HG03139 (cell line): ENCODE data around the gene SCML2.
"Not testable (repeated sequence)": the region's sequence is repeated elsewhere in the genome, so short reads cannot be mapped to it uniquely, and the experiment has no call there.

Experiments
- ATAC-seq: cut with Tn5 transposase; IDR thresholded peaks from one replicate; pipeline ENCODE4 v1.9.1; 2021; ENCODE audit not compliant: unreplicated experiment

Gene SCML2

DNA sequence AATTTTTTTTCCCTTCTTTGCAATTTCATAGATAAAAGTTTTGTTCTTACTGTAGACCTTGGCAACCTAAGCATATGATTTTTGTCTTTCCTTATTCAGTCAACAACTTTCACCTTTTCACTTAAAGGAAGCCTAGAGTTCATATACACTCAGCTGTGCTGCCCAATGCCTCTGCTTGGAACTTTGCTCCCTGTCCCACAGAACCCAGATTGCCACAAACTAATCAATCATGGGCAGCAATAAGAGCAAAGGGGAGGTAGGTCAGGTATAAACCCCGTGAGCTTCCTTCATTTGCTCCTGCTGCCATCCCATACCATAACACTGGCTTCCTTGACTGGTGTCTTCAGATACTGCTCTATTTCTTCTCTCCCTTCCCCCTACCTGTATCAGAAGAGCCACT, 82.8 kb downstream of the SCML2 start:
- no peak for ATAC-seq

GRCh38 chrX:18271309-18271708, 83.2 kb downstream of the SCML2 start:
- no peak for ATAC-seq

- no peak for ATAC-seq
Measured at GRCh38 chrX:18255059-18255458, 99.4 kb downstream of the SCML2 start.

GRCh38 chrX:18252644-18253359, 101.7 kb downstream of the SCML2 start:
- ATAC-seq, result no peak

- not testable (repeated sequence) for ATAC-seq
Measured at GRCh38 chrX:18229646-18230045, 124.8 kb downstream of the SCML2 start.

DNA sequence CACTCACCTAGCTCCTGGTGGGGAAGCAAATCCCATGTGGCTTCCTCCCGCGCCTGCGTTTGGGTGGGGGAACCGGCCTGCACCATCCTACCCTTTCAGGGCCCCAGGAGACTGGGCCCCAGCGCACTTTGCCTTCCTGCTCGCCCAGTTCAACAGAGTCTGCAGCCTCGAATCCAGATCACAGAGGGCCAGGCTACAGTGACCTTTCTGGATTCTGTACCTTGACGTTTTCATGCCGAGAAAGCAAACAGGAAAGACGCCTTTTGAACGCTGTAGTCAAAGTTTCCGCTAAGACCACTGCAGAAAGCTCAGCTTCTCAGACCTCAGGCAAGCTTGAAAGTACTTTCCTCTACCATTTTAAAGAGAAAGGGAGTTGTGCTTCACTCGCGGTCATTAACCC, 126.4 kb downstream of the SCML2 start:
- no peak for ATAC-seq

DNA sequence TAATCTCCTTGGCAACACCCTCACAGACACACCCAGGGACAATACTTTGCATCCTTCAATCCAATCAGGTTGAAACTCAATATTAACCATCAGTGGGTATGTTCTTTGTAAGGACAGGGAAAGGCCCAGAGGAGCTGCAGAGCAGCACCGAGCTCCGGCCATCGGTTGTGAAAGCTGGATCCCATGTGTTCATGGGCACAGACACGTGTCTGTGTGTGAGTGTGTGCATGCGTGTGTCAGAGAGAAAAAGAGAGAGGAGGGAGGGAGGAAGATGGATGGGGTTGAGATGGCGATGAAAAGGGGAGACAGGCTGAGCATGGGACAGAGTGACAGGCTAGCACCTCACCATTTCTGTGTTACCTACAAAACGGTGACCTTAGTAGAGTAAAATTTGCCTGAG, 127.0 kb downstream of the SCML2 start:
- ATAC-seq, result no peak

- ATAC-seq, result no peak
Measured at GRCh38 chrX:18220786-18221185, 133.7 kb downstream of the SCML2 start, which contains the start of gene BEND2. Gene BEND2 (minus strand): TSS chrX:18220886. CDS start chrX:18220750, 136 bp downstream.

DNA sequence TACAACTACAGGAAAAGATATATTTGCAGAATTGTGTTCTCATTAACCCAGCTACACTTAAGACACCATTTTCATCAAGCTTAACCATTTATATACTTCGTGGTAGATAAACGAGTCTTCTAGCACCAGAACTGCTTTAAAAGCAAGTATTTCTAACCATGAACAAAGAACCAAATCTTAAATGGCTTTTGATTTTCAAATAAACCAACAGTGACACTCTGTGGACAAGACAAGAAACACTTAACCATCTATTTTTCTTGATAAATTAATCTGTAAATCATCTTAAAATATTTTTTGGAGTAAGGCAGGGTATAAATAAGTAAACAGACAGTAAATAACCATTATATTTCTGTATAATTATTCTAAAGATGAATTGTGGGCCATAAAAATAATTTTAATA, 144.0 kb downstream of the SCML2 start:
- no peak for ATAC-seq

- no peak for ATAC-seq
Measured at GRCh38 chrX:18206657-18207056, 147.8 kb downstream of the SCML2 start.

DNA sequence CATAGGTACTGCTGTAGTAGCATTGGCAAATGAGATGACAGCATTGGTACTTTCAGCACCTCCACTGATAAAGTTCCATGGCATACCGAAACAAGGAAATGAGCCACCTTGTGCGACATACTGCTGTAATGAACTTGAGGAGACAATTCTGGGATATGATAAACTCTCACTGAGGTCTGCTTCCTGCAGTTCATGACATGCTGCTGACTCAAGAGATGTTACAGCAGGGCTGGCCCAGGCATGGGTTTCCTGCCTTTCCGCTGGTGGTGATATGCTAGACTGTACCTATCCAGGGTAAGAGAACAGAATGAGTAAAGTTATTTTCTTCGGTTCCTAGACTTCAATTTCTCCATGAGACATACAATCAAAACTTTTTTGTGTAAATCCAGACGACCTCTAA, 150.9 kb downstream of the SCML2 start:
- no peak for ATAC-seq

- ATAC-seq, result no peak
Measured at GRCh38 chrX:18194688-18195087, 159.8 kb downstream of the SCML2 start.
